CD4-positive, alpha-beta T cell treated with Interleukin-21 for 1 hour (primary cell): Measurements from ENCODE around the gene ARHGAP4.

Source experiments
- DNase-seq: peaks from one replicate; pipeline ENCODE4 v3.0.0-alpha.2; 2020

The ARHGAP4 gene

DNA sequence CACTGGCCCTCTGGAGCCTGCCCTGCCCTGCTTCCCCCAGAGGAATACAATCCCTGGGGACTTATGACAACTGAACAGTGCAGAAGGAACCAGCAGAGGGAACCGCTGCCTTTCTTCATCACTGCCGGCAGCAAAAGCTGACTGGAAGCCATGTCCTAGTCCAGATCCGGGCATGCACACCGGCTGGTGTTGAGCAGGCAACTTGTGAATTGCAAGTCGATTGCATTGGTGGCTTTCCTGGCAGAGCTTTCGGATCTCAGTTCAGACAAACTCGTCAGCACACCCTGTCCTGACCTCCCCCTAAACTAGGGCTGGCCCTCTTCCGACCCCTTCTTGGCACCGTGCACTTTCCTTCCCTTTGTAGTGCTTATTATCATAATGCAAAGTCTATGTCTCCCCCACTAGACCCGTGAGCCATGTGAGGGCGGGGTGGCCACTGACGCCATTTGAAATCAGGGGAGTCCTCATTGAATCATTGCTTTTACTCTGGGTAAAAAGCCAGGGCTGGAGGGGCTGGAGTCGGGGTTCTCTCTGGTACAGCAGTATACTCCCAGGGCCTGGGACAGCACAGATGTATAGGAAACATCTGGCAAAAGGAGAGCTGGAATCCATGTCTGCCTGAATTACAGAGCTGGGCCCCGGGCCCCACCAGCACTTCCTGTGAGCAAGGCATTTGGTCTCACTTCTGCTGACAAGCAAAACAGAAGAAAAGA, 1.8 kb downstream of the ARHGAP4 start:
- DNase-seq = peak; percentile 60

DNA sequence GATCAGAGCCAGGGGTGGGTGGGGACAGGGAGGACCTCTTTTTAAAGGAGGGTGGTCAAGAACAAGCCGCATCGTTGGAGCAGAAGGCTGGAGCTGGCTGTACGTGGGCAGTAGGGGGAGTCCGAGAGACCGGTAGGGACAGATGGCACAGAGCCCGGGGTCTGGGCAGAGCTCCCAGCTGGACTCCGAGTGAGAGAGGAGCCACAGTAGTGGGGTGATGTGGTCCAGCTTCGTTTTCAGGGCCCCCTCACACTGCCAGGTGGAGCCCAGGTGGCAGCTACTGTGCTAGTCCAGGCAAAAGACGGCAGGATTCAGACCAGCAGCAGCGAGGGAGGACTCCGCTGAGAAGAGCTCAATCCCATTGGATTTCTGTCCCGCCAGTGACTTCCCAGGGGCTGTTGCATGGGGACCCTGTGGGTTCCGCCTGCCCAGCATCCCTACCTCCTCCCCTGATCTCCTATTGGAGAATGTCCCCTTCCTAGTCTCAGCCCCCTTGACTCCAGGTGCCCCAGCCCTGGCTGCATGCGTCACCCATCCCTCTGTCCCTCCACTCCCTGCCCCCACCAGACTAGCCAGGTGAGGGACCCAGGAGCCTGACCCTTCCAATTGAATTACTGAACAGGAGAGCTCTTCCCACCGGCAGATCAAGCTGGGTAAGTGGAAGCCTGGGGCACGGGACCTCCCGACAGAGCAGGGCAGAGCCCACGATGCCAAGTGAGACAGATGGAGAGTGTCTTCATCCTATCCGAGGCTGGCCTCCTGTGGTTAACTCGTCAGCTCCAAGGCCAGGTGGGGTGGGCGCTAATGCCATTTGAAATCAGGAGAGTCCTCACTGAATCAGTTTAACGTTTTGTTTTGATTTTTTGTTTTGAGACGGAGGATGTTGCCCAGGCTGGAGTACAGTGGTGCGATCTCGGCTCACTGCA, 2.9 kb downstream of the ARHGAP4 start:
- DNase-seq = no peak

DNA sequence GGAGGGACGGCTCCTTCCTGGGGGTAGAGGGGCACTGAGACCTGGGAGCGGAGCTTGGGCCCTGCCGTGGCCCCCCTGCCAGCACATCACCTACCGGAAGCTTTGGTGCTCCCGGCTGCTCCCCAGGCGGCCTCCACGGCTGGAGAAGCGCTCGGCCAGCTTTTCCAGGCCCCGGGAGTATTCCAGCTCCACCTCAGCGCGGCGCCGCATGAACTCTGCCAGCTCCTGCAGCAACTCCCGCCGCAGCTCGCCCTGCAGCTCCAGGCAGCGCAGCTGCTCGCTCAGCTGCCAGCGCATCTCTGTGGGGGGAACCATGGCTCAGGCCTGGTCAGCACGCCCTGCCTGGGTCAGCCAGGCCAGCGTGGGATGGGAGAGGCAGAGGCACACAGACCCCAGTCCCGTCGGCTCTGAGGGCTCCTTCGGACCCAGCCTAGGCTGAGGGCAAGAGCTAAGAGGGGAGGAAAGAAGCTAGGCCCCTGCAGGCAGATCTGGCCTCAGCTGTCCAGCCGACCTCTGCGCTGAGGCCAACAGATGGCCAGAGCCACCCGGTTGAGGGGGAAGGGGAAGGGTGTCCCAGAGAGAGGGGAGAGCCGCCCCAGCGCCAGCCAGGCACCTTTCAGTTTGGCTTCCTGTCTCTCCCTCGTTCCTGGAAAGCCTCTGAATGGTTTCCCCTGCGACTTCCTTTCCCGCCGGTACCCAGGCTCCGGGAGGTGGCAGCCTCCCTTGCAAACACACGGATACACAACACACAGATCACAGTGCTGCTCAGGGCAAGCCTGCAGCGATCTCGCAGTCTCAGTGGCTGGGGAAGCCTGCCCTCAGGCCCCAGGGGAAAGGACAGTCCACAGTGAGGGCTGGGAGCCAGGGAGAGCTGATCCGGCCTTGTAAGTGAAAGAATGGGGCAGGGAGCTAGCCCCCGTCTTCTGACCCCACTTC, 4.3 kb downstream of the ARHGAP4 start:
- DNase-seq = no peak

DNA sequence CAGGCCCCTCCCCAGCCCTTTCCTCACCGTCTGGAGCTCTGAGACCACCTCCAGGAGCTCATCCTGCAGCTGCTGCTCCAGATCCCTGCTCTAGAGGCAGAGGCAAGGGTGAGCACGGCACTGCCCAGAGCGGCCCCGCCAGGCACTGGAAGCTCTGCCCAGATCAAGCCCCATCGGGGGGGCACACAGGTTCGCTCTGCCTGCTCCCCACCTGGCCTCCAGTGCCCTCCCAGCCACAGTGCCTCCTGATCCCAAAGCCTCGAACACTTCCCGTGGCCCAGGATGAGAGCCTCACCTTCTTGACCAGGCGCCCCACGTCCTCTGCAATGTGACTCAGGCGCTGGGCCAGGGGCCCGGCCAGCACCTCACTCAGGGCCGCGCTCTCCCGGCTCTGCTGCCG, 5.0 kb downstream of the ARHGAP4 start:
- no peak for DNase-seq

DNA sequence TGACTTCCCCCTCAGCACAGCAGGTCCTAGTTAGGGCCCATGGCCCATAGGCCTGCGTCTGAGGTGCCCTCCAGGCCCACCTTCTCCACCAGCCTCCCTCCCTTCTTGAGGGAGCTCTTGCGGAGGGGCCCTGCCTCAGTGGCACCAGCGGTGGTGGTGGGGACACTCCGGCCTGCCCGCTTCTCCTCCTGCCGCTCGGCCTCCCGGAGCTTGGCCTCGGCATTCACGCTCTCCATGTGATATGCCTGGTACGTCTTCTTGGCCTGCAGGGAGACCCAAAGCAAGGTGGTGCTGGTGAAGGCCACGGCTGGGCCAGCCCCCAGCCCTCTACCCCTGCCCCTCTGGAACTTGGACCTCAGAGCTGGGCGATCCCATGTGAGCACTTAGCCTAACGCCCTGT, 5.5 kb downstream of the ARHGAP4 start:
- DNase-seq = no peak

DNA sequence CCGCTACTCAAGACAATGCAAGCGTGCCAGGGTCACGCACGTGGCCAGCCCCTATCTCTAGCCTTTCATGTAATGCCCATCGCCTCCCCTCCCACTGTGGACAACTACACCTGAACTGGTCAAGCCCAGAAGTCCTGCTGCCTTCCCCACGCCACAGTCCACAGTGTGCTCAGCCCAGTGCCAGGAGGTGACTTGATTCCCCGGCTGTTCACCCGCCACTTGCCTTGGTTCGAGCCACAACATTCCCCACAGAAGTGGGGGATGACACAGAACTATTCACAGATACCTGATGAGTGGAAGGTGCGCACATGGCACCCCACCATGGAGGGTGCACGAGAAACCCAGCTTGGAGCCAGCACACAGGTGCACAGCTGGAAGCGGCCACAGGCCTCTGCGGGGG, 6.8 kb downstream of the ARHGAP4 start:
- no peak for DNase-seq

DNA sequence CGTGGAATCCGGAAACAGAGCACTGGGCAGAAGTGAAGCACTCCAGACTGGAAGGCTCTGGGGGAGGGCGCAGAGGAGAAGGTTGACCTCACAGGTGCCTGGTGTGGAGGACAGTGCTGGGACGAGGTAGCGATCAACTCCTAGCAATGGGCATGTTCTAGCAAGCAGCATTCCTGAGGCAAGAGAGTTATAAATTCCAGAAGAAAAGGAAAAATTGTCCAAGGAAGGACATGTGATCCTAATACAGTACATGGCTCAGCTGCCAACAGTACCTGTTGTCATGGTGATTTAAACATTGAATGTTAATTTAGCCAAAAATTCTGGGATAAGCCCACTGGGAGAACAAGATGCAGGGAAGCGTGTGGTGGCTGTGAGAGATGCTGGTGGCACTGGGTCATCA, 8.2 kb downstream of the ARHGAP4 start:
- DNase-seq = no peak

DNA sequence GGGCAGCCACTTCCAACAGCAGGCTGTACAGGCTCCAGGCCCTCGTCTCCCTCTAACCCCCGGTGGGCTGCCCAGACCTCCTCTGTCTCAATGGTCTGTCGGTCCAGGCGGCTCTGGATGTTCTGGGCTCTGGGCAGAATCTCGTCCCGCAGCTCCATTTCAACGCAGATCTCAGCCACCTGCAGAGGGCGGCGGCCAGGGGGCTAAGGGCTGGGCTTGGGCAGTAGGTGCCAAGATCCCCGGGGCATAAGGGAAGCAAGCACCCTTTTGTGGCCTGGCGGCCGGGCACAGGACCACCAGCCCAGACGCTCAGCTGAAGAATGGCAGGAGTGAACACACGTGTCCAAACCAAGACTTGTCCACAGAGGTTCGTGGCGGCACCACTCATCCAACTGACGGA, 12.4 kb downstream of the ARHGAP4 start:
- no peak for DNase-seq

DNA sequence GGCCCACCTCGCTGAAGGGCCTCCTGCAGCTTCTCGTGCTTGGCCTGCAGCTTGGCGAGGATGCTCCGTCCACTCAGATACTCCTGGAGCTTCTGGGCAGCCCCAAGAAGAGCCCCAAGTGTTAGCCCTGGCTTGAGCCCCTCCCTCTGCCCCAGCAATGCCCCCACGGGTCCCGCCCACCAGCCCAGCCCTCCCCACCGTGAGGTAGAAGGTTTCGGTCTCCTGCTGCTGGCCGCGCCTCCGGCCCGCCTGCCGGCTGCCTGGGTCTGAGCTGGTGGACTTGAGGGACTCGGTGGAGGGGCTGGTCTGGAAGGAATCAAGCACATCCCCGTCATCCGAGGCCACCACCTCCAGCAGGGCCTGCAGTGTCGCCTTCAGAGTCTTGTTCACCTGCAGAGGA, 12.9 kb downstream of the ARHGAP4 start:
- no peak for DNase-seq

DNA sequence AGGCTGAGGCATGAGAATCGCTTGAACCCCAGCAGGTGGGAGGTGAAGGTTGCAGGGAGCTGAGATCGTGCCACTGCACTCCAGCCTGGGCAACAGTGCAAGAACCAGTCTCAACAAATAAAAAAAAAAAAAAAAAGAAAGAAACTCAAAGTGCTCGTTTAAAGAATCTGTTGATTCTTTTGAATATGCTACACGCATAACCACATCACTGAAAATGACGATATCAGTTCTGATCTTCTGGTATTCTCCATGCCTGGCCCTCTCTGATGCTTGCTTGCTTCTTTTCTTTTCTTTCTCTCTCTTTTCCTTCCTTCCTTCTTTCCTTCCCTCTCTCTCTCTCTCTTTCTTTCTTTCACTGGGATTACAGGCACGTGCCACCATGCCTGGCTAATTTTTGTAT, 14.3 kb downstream of the ARHGAP4 start:
- no peak for DNase-seq

DNA sequence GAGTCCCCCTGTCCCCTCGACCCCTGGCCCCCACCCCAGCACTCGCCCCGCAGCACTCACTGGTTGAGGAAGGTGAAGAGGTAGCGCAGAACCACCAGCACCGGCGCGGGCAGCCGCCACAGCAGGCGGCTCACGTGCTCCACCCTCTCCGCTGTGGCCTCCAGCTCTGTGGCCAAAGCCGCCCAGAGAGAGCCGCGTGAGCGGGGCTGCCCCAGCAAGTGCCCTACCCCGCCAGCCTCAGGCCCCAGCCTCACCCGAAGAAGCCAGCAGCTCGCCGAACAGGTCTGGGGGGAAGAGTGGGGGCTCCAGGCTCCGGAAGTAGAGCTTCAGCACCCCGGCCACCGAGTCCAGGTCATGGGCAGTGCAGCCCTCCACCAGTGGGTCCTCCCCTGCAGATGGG, 15.6 kb downstream of the ARHGAP4 start:
- no peak for DNase-seq

DNA sequence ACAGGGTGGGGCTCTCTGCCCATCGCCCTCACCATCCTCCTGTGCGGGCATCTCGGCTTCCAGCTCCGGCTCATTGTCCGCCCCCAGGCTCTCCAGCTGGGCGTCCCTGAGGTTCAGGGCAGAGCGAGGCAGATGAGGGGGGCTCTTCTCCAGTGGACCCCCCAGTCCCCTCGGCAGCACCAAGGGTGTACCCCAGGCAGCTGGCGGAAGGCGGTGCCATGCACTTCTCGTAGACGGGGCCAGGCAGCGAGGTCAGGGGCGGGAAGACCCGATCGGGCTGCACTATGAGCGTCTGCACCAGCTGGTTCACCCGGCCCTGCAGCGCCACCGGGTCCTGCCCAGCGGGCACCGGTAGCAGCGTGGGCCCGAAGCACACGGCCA, 16.1 kb downstream of the ARHGAP4 start:
- DNase-seq = no peak

DNA sequence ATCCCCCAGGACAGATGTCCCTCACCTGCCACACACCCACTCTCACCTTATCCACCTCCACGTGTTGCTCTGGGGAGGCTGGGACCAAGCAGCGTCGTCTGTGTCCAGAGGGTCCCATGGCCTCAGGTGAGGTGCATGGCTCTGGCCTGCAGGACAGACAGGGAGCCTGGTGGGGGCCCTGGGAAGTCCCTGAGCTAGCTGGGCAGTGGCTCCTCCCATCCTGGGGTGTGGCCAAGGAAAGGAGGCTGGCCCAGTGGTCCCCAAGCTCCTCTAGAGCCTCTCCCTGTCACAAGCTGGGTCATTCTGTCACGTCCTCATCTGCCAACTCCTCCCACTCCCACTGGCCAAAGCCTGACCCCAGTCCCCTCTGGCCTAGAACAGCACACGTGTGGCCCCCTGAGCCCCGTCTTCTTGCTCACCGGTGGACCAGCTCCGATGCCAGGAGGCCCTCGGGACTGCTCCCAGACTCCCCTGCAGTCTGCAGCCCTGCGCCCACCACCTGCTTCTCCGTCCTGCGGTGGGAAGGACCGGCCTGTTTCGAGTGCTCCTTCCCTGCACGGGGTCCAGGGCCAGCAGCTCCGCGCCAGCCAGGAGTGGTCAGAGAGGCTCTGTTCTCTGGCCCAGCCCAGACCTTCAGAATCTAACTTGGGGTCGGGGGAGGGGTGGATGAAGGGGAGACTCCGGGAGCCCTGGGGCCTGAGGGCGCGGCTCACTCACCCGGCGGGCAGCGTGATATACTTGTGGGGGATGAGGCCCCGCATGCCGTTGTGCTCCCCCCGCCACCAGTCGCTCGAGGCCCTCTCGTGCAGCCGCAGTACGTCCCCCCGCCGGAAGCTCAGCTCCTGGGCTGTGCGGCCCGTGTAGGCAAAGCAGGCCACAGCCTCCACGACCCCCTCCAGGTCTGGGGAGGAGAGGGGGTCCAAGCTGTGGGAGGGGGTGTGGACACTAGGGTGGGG, 16.8 kb downstream of the ARHGAP4 start:
- DNase-seq = no peak

DNA sequence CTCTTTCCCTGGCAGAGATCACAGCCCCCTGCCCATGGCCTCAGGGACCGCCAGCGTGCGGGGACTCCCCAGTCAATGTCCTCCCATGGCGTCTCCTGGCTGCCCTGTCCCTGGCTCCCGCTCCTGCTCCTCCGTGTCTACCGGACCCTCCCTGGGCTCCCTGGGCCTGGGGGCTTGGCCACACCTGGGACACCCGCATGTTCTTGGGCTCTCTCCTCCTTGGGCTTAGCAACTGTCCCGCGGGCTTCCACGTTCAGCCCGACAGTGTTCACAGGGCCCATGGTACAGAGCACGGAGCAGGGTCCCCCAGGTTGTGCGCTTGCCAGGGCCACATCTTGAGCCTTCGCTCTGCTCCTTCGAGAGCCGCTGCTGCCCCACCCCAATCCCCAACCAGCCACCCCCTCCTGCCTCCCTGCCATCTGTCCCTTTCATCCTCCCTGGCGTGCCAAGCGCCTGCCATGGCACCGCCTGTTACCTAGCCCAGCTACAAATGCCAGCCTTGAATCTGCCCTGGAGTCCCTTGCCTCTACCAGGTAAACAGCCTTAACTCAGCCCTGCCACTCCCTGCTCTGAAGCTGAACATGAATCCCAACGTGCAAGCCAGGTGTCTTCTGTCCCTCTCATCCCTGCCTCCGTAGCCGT, 17.7 kb downstream of the ARHGAP4 start:
- DNase-seq = no peak

DNA sequence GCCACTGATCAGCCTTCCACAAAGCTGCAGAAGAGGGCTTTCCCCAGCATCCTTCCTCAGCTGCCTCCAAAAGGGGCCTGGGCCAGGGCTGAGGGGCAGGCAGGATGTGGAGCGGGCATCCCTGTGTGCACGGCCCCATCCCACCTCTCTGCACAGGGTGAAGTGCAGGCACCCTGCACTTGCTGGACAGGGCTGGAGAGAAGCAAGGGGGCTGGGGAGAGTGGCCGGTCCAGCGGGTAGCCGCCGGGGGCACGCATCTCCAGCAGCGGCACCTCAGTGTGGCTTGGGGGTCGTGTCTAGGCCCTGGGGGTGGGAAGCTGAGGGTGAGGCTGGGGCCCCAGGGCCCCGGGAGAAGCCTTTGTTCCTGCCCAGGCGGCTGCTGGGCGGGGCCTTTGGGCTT, 18.6 kb downstream of the ARHGAP4 start:
- no peak for DNase-seq

DNA sequence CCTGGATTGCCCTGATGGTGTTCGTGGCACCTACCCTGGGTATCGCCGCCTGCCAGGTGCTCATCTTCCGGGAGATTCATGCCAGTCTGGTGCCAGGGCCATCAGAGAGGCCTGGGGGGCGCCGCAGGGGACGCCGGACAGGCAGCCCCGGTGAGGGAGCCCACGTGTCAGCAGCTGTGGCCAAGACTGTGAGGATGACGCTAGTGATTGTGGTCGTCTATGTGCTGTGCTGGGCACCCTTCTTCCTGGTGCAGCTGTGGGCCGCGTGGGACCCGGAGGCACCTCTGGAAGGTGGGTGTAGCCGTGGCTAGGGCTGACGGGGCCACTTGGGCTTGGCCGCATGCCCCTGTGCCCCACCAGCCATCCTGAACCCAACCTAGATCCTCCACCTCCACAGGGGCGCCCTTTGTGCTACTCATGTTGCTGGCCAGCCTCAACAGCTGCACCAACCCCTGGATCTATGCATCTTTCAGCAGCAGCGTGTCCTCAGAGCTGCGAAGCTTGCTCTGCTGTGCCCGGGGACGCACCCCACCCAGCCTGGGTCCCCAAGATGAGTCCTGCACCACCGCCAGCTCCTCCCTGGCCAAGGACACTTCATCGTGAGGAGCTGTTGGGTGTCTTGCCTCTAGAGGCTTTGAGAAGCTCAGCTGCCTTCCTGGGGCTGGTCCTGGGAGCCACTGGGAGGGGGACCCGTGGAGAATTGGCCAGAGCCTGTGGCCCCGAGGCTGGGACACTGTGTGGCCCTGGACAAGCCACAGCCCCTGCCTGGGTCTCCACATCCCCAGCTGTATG, 19.7 kb downstream of the ARHGAP4 start:
- peak; percentile 28 for DNase-seq

DNA sequence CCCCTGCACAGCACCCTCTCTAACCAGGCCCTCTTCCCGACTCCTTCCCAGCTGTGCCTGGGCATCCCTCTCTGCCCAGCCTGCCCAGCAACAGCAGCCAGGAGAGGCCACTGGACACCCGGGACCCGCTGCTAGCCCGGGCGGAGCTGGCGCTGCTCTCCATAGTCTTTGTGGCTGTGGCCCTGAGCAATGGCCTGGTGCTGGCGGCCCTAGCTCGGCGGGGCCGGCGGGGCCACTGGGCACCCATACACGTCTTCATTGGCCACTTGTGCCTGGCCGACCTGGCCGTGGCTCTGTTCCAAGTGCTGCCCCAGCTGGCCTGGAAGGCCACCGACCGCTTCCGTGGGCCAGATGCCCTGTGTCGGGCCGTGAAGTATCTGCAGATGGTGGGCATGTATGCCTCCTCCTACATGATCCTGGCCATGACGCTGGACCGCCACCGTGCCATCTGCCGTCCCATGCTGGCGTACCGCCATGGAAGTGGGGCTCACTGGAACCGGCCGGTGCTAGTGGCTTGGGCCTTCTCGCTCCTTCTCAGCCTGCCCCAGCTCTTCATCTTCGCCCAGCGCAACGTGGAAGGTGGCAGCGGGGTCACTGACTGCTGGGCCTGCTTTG, 20.5 kb downstream of the ARHGAP4 start:
- no peak for DNase-seq

DNA sequence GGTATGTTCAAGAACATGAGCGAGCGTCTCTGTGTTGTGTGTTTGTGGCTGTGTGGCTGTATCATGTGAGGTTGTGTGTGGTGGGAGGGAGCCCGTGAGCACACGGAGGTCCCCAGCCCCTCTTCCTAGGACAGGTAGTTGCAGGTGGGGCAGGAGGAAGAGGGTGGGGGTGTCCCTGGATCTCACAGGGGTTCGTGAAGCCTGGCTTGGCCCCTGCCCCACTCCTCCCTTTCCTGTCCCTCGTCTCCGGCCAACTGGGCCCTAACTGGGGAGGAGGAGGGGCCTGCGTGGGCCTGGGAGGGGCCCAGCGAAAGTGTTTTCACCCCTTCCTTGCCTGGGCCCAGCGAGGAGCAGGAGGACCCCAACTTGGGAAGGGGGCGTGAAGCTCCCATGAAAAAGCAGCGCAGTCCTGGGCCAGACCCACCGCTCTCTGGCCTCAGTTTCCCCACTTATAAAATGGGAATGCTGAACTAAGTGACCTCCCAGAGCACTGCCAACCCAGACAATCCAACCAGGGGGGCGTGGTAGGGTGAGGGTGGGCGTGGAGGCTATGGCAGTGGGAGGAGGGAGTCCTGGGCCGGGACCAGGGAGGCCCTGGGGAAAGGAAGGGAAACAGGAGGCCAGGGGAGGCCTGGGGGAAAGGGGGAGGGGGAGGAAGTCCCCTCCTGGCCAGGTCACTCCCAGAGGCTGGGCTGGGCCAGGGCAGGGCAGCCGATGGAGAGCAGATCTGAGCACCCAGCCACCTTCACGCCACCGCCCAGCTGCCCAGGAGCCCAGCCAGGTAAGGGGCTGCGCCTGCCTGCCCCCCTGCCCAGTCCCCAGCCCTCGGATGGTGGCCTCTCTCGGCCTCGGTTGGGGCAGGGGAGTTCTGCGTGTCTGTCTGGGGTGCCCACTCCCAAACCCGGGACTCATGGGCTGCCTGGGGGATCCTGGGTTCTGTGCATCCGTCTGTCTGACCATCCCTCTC, 21.8 kb downstream of the ARHGAP4 start, which contains the start of gene AVPR2:
Gene AVPR2 (plus strand): TSS at position 683 of the 967 bp plus-strand sequence. CDS start 473 bp downstream, outside the sequence.
- no peak for DNase-seq
